Panc1 (cell line): ENCODE data around the gene ARL5A. TPM values are rescaled to one million over a fixed set of nuclear protein-coding genes. Genes with fewer than 3 reads are reported as not detected.

ENCODE experiments used
- ATAC-seq: fragments of 200-7000 bp; cut with Tn5 transposase; 2 replicates; pipeline ENCODE4 v1.9.1; 2020; ENCODE audit warnings: mild to moderate bottlenecking, moderate library complexity
- BruUV-seq: library from RNA; stranded (reverse); fragments of 400-500 nt; replicated peaks from 2 replicates; lab custom pipeline; 2021; lab: Mats Ljungman, UMichigan
- CTCF ChIA-PET: fragments of 300-600 bp; sonication (Branson Sonifier 250); formaldehyde crosslinking; loops from one replicate; lab custom pipeline; 2022; ENCODE audit warnings: antibody characterized with exemption; lab: Charles Lee
- POLR2A ChIA-PET: fragments of 300-600 bp; sonication (Branson Sonifier 250); formaldehyde crosslinking; loops from one replicate; lab custom pipeline; 2022; ENCODE audit warnings: antibody characterized with exemption; lab: Charles Lee
- DNase-seq: peaks from one replicate; pipeline ENCODE4 v3.0.0-alpha.2; 2010; ENCODE audit warnings: low read depth, low spot score
- H3K27ac ChIP-seq: 2 replicates; pipeline ENCODE4 v1.5.1; 2011; ENCODE audit warnings: mild to moderate bottlenecking, low read length, inconsistent platforms
- H3K27me3 ChIP-seq: fragments of 200-500 bp; sonication (Bioruptor generic); 2 replicates; pipeline ENCODE4 v1.6.0; 2014; ENCODE audit warnings: low read length, inconsistent platforms; ENCODE audit not compliant: control insufficient read depth, insufficient read depth
- H3K36me3 ChIP-seq: fragments of 200-500 bp; sonication (Bioruptor generic); 2 replicates; pipeline ENCODE4 v1.5.1; 2014; ENCODE audit warnings: inconsistent platforms, mild to moderate bottlenecking, low read length, moderate library complexity; ENCODE audit not compliant: control insufficient read depth, insufficient read depth
- H3K4me1 ChIP-seq: 2 replicates; pipeline ENCODE4 v1.5.1; 2011; ENCODE audit warnings: inconsistent platforms, mild to moderate bottlenecking, low read length, moderate library complexity; ENCODE audit not compliant: control insufficient read depth, insufficient read depth
- H3K4me3 ChIP-seq, 2 experiments: 2 replicates each; pipeline ENCODE4 v1.5.1; 2011 to 2012; ENCODE audit warnings: low read depth in 2 of 2, low read length in 2 of 2, mild to moderate bottlenecking in 2 of 2, inconsistent platforms in 1 of 2, moderate library complexity in 1 of 2
- H3K9me3 ChIP-seq: fragments of 200-500 bp; sonication (Bioruptor generic); 2 replicates; pipeline ENCODE4 v1.5.1; 2014; ENCODE audit warnings: low read depth, mild to moderate bottlenecking, inconsistent platforms, low read length, moderate library complexity; ENCODE audit not compliant: control insufficient read depth, insufficient read depth
- CTCF ChIP-seq: fragments of 450-650 bp; IDR thresholded peaks from 2 replicates; pipeline ENCODE4 v1.5.1; 2017; ENCODE audit warnings: mild to moderate bottlenecking
- POLR2AphosphoS5 ChIP-seq: IDR thresholded peaks from 2 replicates; pipeline ENCODE4 v1.6.1; 2012; ENCODE audit warnings: mild to moderate bottlenecking, low read depth, low read length, moderate library complexity
- REST ChIP-seq, 2 experiments: IDR thresholded peaks; 2 replicates each; pipeline ENCODE4 v1.6.1; 2011 to 2012; ENCODE audit warnings: low read depth in 2 of 2, control low read depth in 1 of 2, low read length in 1 of 2, mild to moderate bottlenecking in 1 of 2, moderate library complexity in 1 of 2; ENCODE audit not compliant: insufficient read depth in 1 of 2
- SIN3A ChIP-seq: IDR thresholded peaks from 2 replicates; pipeline ENCODE4 v1.6.1; 2012; ENCODE audit warnings: low read depth, mild to moderate bottlenecking, low read length, moderate library complexity, borderline replicate concordance; ENCODE audit not compliant: insufficient read depth
- TCF7L2 ChIP-seq: IDR thresholded peaks from 2 replicates; pipeline ENCODE4 v1.6.1; 2011; ENCODE audit warnings: mild to moderate bottlenecking, low read depth, low read length, inconsistent platforms
- in situ Hi-C: cut with HindIII; loops from 2 replicates; pipeline ENCODE4 v1.10.0; 2016; ENCODE audit warnings: low sequenced_read_pairs, low pct_unique_long_range_greater_than_20kb
- intact Hi-C: fragments of 100-400 bp; cut with micrococcal nuclease; formaldehyde crosslinking; loops from one replicate; pipeline ENCODE4 v1.10.0; 2022; ENCODE audit not compliant: unreplicated experiment
- total RNA-seq: library from RNA; stranded (reverse); gene quantifications from one replicate; pipeline ENCODE4 v1.2.1, GENCODE V29; 2021; ENCODE audit not compliant: unreplicated experiment

The ARL5A gene
- total RNA-seq, 1 experiment from 2014 or later = 47.5 TPM

GRCh38 chr2:151824886-151825285 lies 3.3 kb downstream of the ARL5A start:
- no peak for DNase-seq
- peaks cover 28% of the 10 kb centered on the region for H3K4me1 ChIP-seq
- in situ Hi-C loops = no loop called here
- TF ChIP-seq REST (IDR thresholded peaks at IDR 0.05; ENCODE audit: insufficient read depth in 1 of 2, low read depth in 2 of 2, low read length in 1 of 2) (no peak), POLR2AphosphoS5 (no peak), SIN3A (no peak), TCF7L2 (no peak), CTCF (no peak)
- ChIA-PET POLR2A (interaction anchor here (0.6 kb wide), 1 partner anchor 154 kb away, joined by 3 read pairs; no protein-coding TSS in a partner anchor), CTCF (interaction anchor here (0.7 kb wide), 1 partner anchor 862 kb away, joined by 3 read pairs; no protein-coding TSS in a partner anchor)
- no peak overlapping the region for H3K27ac ChIP-seq
- intact Hi-C loops = no loop called here
- H3K4me3 ChIP-seq = no peak overlapping the region
- peaks cover 2% of the 10 kb centered on the region; the same call in 1 of the 2 replicates for H3K36me3 ChIP-seq
- BruUV-seq = no TSS peak
- no peaks in the 10 kb centered on the region for H3K9me3 ChIP-seq
- ATAC-seq = no peak
- no peaks in the 10 kb centered on the region for H3K27me3 ChIP-seq

GRCh38 chr2:151823651-151824050 lies 4.6 kb downstream of the ARL5A start:
- intact Hi-C loops = no loop called here
- no peaks in the 10 kb centered on the region for H3K27me3 ChIP-seq
- no peak overlapping the region for H3K4me3 ChIP-seq
- in situ Hi-C loops = no loop called here
- BruUV-seq = no TSS peak
- no peak overlapping the region for H3K27ac ChIP-seq
- POLR2A ChIA-PET = no interaction called here
- ATAC-seq (no peak), DNase-seq (no peak)
- TF ChIP-seq POLR2AphosphoS5 = no peak
- peaks cover 23% of the 10 kb centered on the region for H3K4me1 ChIP-seq
- CTCF ChIA-PET = no interaction called here
- no peaks in the 10 kb centered on the region for H3K9me3 ChIP-seq
- H3K36me3 ChIP-seq = peaks cover 2% of the 10 kb centered on the region; the same call in 1 of the 2 replicates

DNA sequence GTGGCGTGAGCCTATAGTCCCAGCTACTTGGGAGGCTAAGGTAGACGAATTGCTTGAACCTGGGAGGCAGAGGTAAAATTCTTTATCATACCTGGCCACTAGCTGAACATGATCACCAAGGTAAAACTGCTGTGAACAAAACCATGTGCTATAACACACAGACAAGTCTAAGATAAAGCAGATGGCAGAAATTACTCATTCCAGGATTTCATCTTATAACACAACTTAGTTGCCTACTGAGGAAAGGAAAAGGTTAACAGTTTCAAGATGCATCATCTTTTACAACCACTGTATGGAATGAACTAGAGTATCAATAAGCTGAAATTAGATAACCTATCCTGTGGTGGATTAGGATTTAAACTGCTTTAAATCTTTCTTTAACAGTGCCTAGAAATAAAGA lies 8.3 kb downstream of the ARL5A start:
- BruUV-seq = no TSS peak
- POLR2A ChIA-PET = no interaction called here
- in situ Hi-C loops (no loop called here), intact Hi-C loops (no loop called here)
- H3K9me3 ChIP-seq = no peaks in the 10 kb centered on the region
- no peak for DNase-seq
- H3K4me3 ChIP-seq = no peak overlapping the region
- CTCF ChIA-PET = no interaction called here
- H3K4me1 ChIP-seq = peaks cover 10% of the 10 kb centered on the region
- TF ChIP-seq REST (IDR thresholded peaks at IDR 0.05; ENCODE audit: insufficient read depth in 1 of 2, low read depth in 2 of 2, low read length in 1 of 2) (no peak), SIN3A (no peak), CTCF (no peak), TCF7L2 (no peak), POLR2AphosphoS5 (no peak)
- no peaks in the 10 kb centered on the region for H3K36me3 ChIP-seq
- H3K27ac ChIP-seq = no peak overlapping the region
- no peak for ATAC-seq
- no peaks in the 10 kb centered on the region for H3K27me3 ChIP-seq
